H1 (cell line): ENCODE measurements around the gene AP3D1. TPM values are rescaled to one million over a fixed set of nuclear protein-coding genes. Genes with fewer than 3 reads are reported as not detected.

Experiments used
- CTCF ChIA-PET: fragments of 300-600 bp; sonication (Branson Sonifier 250); formaldehyde crosslinking; loops from one replicate; lab custom pipeline; 2021; ENCODE audit not compliant: partially characterized antibody; lab: Charles Lee
- POLR2A ChIA-PET: fragments of 300-600 bp; sonication (Branson Sonifier 250); formaldehyde crosslinking; loops from one replicate; lab custom pipeline; 2021; ENCODE audit warnings: inconsistent platforms; ENCODE audit not compliant: partially characterized antibody; lab: Charles Lee
- DNase-seq, 2 experiments: peaks; one replicate each; pipeline versions ENCODE4 v3.0.0 to v3.0.0-alpha.2; 2010 to 2022; ENCODE audit warnings: low spot score in 2 of 2, low read depth in 1 of 2, mixed read lengths in 1 of 2
- FAIRE-seq: peaks from 2 replicates; lab custom pipeline; 2011; peaks lifted over from hg19 to GRCh38; lab: Jason Lieb, UNC
- H2AFZ ChIP-seq: 2 replicates; pipeline ENCODE4 v1.8.1; 2012; ENCODE audit warnings: low read length, inconsistent platforms
- H2AK5ac ChIP-seq: 2 replicates; pipeline ENCODE4 v1.6.1; 2013; ENCODE audit warnings: low read depth, low read length
- H2BK120ac ChIP-seq: replicated peaks from 2 replicates; pipeline ENCODE3; 2013; ENCODE audit warnings: low read depth, low read length, inconsistent platforms
- H2BK12ac ChIP-seq: 2 replicates; pipeline ENCODE4 v1.6.1; 2013; ENCODE audit warnings: low read depth, low read length
- H2BK15ac ChIP-seq: 2 replicates; pipeline ENCODE4 v1.6.1; 2013; ENCODE audit warnings: low read length
- H2BK20ac ChIP-seq: 2 replicates; pipeline ENCODE4 v1.6.1; 2013; ENCODE audit warnings: low read length
- H2BK5ac ChIP-seq: 2 replicates; pipeline ENCODE4 v1.6.1; 2013; ENCODE audit warnings: low read depth, low read length
- H3K14ac ChIP-seq: 2 replicates; pipeline ENCODE4 v1.6.1; 2013; ENCODE audit warnings: inconsistent platforms; ENCODE audit not compliant: insufficient read length
- H3K18ac ChIP-seq: 2 replicates; pipeline ENCODE4 v1.6.1; 2013; ENCODE audit warnings: low read length; ENCODE audit errors: extremely low read depth
- H3K23ac ChIP-seq: 2 replicates; pipeline ENCODE4 v1.6.1; 2013; ENCODE audit warnings: inconsistent platforms; ENCODE audit not compliant: insufficient read length
- H3K23me2 ChIP-seq: 2 replicates; pipeline ENCODE4 v1.6.1; 2013; ENCODE audit warnings: low read depth, low read length
- H3K27ac ChIP-seq: 2 replicates; pipeline ENCODE4 v1.6.1; 2011; ENCODE audit warnings: low read depth, low read length, inconsistent platforms
- H3K27me3 ChIP-seq, 4 experiments: replicated peaks in 1 of 4; 1 replicate in 1 of 4; 2 replicates in 3 of 4; pipeline versions ENCODE4 v1.6.1 to v1.8.1; 2011 to 2013; ENCODE audit warnings: low read length in 3 of 4, mild to moderate bottlenecking in 3 of 4, inconsistent platforms in 2 of 4, mixed read lengths in 2 of 4, moderate library complexity in 1 of 4; ENCODE audit not compliant: control insufficient read depth in 3 of 4, insufficient read depth in 3 of 4; ENCODE audit errors: extremely low read depth in 1 of 4
- H3K36me3 ChIP-seq, 4 experiments: 2 replicates each; pipeline versions ENCODE4 v1.6.1 to v1.8.1; 2011 to 2013; ENCODE audit warnings: mild to moderate bottlenecking in 4 of 4, low read length in 3 of 4, moderate library complexity in 2 of 4, control low read depth in 1 of 4, inconsistent platforms in 1 of 4; ENCODE audit not compliant: insufficient read depth in 4 of 4, control insufficient read depth in 2 of 4
- H3K4ac ChIP-seq: replicated peaks from 2 replicates; pipeline ENCODE3; 2013; ENCODE audit warnings: low read length, low read depth, mixed read lengths, inconsistent platforms; ENCODE audit not compliant: insufficient read length
- H3K4me1 ChIP-seq, 4 experiments: replicated peaks in 1 of 4; 1 replicate in 1 of 4; 2 replicates in 3 of 4; pipeline versions ENCODE4 v1.6.1 to v1.8.1; 2011 to 2013; ENCODE audit warnings: low read length in 3 of 4, inconsistent platforms in 2 of 4, mixed read lengths in 1 of 4; ENCODE audit not compliant: insufficient read depth in 4 of 4, control insufficient read depth in 3 of 4
- H3K4me2 ChIP-seq, 2 experiments: 2 replicates each; pipeline versions ENCODE4 v1.6.1 to v1.8.1; 2011 to 2013; ENCODE audit warnings: low read depth in 2 of 2, low read length in 2 of 2, control low read depth in 1 of 2, inconsistent platforms in 1 of 2, mild to moderate bottlenecking in 1 of 2; ENCODE audit not compliant: insufficient read depth in 1 of 2
- H3K4me3 ChIP-seq, 4 experiments: fragments of 200-600, 300-600 bp in 1 of 4; sonication (generic), shearing (Covaris generic), sonication (Bioruptor Twin) in 1 of 4; 2 replicates each; pipeline versions ENCODE4 v1.5.1 to v1.8.1; 2011 to 2016; ENCODE audit warnings: low read length in 4 of 4, low read depth in 3 of 4, control low read depth in 2 of 4, inconsistent platforms in 2 of 4, mild to moderate bottlenecking in 2 of 4, mixed read lengths in 1 of 4, moderate library complexity in 1 of 4; ENCODE audit not compliant: insufficient read depth in 2 of 4; ENCODE audit errors: extremely low read depth in 1 of 4
- H3K56ac ChIP-seq: replicated peaks from 2 replicates; pipeline ENCODE3; 2013; ENCODE audit warnings: low read depth, mild to moderate bottlenecking, mixed read lengths, low read length, inconsistent platforms; ENCODE audit not compliant: insufficient read length
- H3K79me1 ChIP-seq: 2 replicates; pipeline ENCODE4 v1.6.1; 2013; ENCODE audit warnings: low read depth, low read length, control low read depth
- H3K79me2 ChIP-seq, 2 experiments: 2 replicates each; pipeline versions ENCODE4 v1.6.1 to v1.8.1; 2012 to 2013; ENCODE audit warnings: low read length in 2 of 2, mild to moderate bottlenecking in 2 of 2, inconsistent platforms in 1 of 2; ENCODE audit not compliant: insufficient read depth in 2 of 2, control insufficient read depth in 1 of 2
- H3K9ac ChIP-seq, 4 experiments: replicated peaks in 1 of 4; 1 replicate in 1 of 4; 2 replicates in 3 of 4; pipeline versions ENCODE4 v1.6.1 to v1.8.1; 2011 to 2013; ENCODE audit warnings: low read depth in 3 of 4, low read length in 3 of 4, control low read depth in 2 of 4, mild to moderate bottlenecking in 2 of 4, moderate library complexity in 2 of 4, inconsistent platforms in 1 of 4; ENCODE audit errors: extremely low read depth in 1 of 4
- H3K9me3 ChIP-seq, 2 experiments: 2 replicates each; pipeline versions ENCODE4 v1.6.1 to v1.8.1; 2012 to 2013; ENCODE audit warnings: mild to moderate bottlenecking in 2 of 2, moderate library complexity in 2 of 2, control low read depth in 1 of 2, inconsistent platforms in 1 of 2, low read depth in 1 of 2, low read length in 1 of 2, mixed read lengths in 1 of 2; ENCODE audit not compliant: insufficient read depth in 2 of 2
- H4K20me1 ChIP-seq, 2 experiments: replicated peaks in 1 of 2; 2 replicates each; pipeline versions ENCODE3 to v1.8.1; 2011 to 2013; ENCODE audit warnings: inconsistent platforms in 2 of 2, low read length in 2 of 2, mild to moderate bottlenecking in 1 of 2; ENCODE audit not compliant: insufficient read depth in 2 of 2, control insufficient read depth in 1 of 2
- H4K5ac ChIP-seq: 2 replicates; pipeline ENCODE4 v1.6.1; 2013; ENCODE audit warnings: low read length, low read depth, mixed read lengths, inconsistent platforms; ENCODE audit not compliant: insufficient read length
- H4K8ac ChIP-seq: 2 replicates; pipeline ENCODE4 v1.8.0; 2013; ENCODE audit warnings: mild to moderate bottlenecking, moderate library complexity, low read length, inconsistent platforms; ENCODE audit not compliant: insufficient read depth; ENCODE audit errors: extremely low read depth
- H4K91ac ChIP-seq: replicated peaks from 2 replicates; pipeline ENCODE3; 2013; ENCODE audit warnings: low read length, mixed read lengths, inconsistent platforms; ENCODE audit not compliant: insufficient read length
- CTCF ChIP-seq, 3 experiments: IDR thresholded peaks; 1 replicate in 2 of 3; 2 replicates in 1 of 3; pipeline versions ENCODE4 v1.5.1 to v1.6.1; 2011; ENCODE audit warnings: low read length in 3 of 3, mild to moderate bottlenecking in 3 of 3, inconsistent platforms in 2 of 3, low read depth in 1 of 3, moderate library complexity in 1 of 3; ENCODE audit not compliant: insufficient read depth in 1 of 3; ENCODE audit errors: control extremely low read depth in 1 of 3
- GTF2F1 ChIP-seq: IDR thresholded peaks from 2 replicates; pipeline ENCODE4 v1.6.1; 2012; ENCODE audit warnings: low read depth, low read length, improper control_type of control experiment, borderline replicate concordance
- SIN3A ChIP-seq, 2 experiments: IDR thresholded peaks in 1 of 2; conservative IDR thresholded peaks in 1 of 2; 2 replicates each; pipeline ENCODE4 v1.6.1; 2011 to 2012; ENCODE audit warnings: low read length in 2 of 2, improper control_type of control experiment in 1 of 2, low read depth in 1 of 2, mild to moderate bottlenecking in 1 of 2
- SP2 ChIP-seq: IDR thresholded peaks from 2 replicates; pipeline ENCODE4 v1.6.1; 2012; ENCODE audit warnings: mild to moderate bottlenecking, low read length, inconsistent platforms
- SRF ChIP-seq: IDR thresholded peaks from 2 replicates; pipeline ENCODE4 v1.6.1; 2011; ENCODE audit warnings: mild to moderate bottlenecking, low read depth, low read length, moderate library complexity
- TAF1 ChIP-seq: IDR thresholded peaks from 2 replicates; pipeline ENCODE4 v1.6.1; 2011; ENCODE audit warnings: mild to moderate bottlenecking, low read depth, low read length
- TAF7 ChIP-seq: optimal IDR thresholded peaks from 2 replicates; pipeline ENCODE3; 2011; ENCODE audit warnings: low read depth, mild to moderate bottlenecking, inconsistent platforms, low read length, moderate library complexity, borderline replicate concordance
- TCF12 ChIP-seq: IDR thresholded peaks from 2 replicates; pipeline ENCODE4 v1.6.1; 2011; ENCODE audit warnings: low read depth, mild to moderate bottlenecking, low read length
- WGBS, 2 experiments: shearing (Covaris generic) in 1 of 2; methylation state at CpG; one replicate each; pipeline versions ENCODE4 v1.1.6 to v1.1.7; 2013 to 2015; ENCODE audit warnings: low lambda C conversion rate in 2 of 2, mixed read lengths in 2 of 2, inconsistent platforms in 1 of 2, low coverage in 1 of 2, missing lambda C conversion rate in 1 of 2; ENCODE audit not compliant: insufficient replicate concordance in 2 of 2, insufficient coverage in 1 of 2, insufficient read length in 1 of 2; ENCODE audit errors: extremely low coverage in 1 of 2, missing lambda C conversion rate in 1 of 2; 5-methylcytosine and 5-hydroxymethylcytosine counted together
- polyA plus RNA-seq, 7 experiments: library from polyadenylated mRNA; depleted of rRNA in 3 of 7; stranded (reverse) in 5 of 7; unstranded in 2 of 7; fragments of >200 nt in 5 of 7; fragments of 200-250 nt in 2 of 7; gene quantifications; 1 replicate in 5 of 7; 2 replicates in 1 of 7; 4 replicates in 1 of 7; pipeline versions ENCODE4 v1.2.1 to v1.2.3, GENCODE V29; 2011 to 2013; ENCODE audit warnings: missing spikeins in 2 of 7, mixed read lengths in 2 of 7
- total RNA-seq: library from RNA; stranded (reverse); fragmentation: NEBNext Ultra II Directional; extraction: Animal tissue kit (Norgen Biotek cat#: 25700); gene quantifications from 2 replicates; pipeline ENCODE4 v1.2.1, GENCODE V29; 2021

The AP3D1 gene
- total and polyA plus RNA-seq, 2 of the 8 experiments (the other 6 are each of a cell fraction or from before 2014, with no cell fraction given) = 161 to 174 TPM

DNA sequence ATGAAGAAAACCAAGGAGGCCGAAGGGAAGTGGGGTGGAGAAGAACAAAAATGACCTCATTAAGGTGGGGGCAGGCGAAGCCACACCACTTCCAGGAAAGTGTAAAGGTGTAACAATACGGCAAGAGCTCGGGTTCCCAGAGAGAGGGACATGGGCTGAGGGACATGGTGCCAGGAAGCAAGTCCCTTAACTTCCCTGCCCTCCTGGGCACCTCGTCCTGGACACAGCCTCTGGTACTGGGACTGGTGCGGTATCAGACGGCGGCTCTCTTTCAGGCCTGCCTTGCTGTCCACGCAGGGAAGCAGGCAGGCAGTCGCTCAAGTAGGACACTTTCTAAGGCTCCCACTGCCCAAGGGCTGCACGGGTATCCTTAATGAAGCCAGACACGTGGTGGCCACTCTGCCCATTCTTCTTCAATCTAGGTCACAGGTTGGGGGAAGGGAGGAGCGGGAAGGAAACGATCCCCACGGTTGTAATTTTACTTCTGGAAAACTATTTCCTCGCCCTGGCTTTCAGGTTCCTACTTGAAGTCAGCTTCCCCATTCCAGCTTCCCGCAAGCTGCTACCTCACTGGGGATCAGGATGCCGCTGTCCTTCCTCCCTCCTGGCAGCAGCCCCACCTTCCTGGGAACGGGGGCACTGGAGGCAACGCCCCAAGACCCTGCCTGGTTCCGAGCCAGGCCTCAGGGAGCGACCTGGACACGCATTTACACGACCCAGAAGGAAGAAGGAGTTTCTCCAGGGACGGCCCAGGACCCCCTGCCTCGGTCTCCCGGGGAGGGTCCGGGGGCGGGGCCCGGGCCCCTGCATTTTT lies 1.2 kb downstream of the AP3D1 start:
- ChIA-PET CTCF (interaction anchor here (1.1 to 1.8 kb wide), 3 partner anchors 36 to 103 kb away, joined by 3 to 5 read pairs (median 5); no protein-coding TSS in a partner anchor), POLR2A (interaction anchor here (0.7 to 1.7 kb wide), 10 partner anchors 14 to 265 kb away, joined by 3 to 7 read pairs (median 3); partner anchors contain the start of gene ABHD17A)
- Histone ChIP-seq H4K20me1 (peaks cover 22 to 26% of the 10 kb centered on the region in 2 experiments), H3K79me1 (peaks cover 10% of the 10 kb centered on the region; the same call in 1 of the 2 replicates), H3K4me3 (peak overlapping the region; percentile 64 to 99 (median 92)), H2BK20ac (0 out of 2 replicates have a peak overlapping the region, but pooled peaks have one; percentile 21), H4K5ac (no peak overlapping the region), H3K36me3 (peaks cover 0 to 7% (median 0%) of the 10 kb centered on the region in 4 experiments; a peak in 2 of 8 replicates), H2AFZ (no peak overlapping the region), H3K56ac (peak overlapping the region; percentile 86), H2BK5ac (no peak overlapping the region; the same call in 1 of the 2 replicates), H2BK12ac (no peak overlapping the region), H3K18ac (no peak overlapping the region), H4K8ac (no peak overlapping the region), H3K23ac (no peak overlapping the region), H3K4me2 (peak overlapping the region; percentile 86 to 96), H3K9ac (peak overlapping the region; percentile 56 to 95 (median 69)), H4K91ac (no peak overlapping the region), H3K4me1 (peaks cover 7 to 17% (median 13%) of the 10 kb centered on the region in 4 experiments), H3K23me2 (peaks cover 9% of the 10 kb centered on the region; the same call in 1 of the 2 replicates), H3K27me3 (no peaks in the 10 kb centered on the region), H2BK15ac (no peak overlapping the region), H3K14ac (no peak overlapping the region), H3K4ac (no peak overlapping the region), H2AK5ac (no peak overlapping the region), H3K9me3 (no peaks in the 10 kb centered on the region), H3K79me2 (peaks cover 47 to 60% of the 10 kb centered on the region in 2 experiments), H2BK120ac (no peak overlapping the region), H3K27ac (peak overlapping the region; percentile 50)
- no peak for DNase-seq
- 38% methylated on average over 27 of the region's 30 CpGs; no CpG with 5 or more reads in 1 of the 2 experiments for WGBS, 2 experiments
- FAIRE-seq = no peak
- no peak for TF ChIP-seq SP2
- no peak for TF ChIP-seq GTF2F1
- TF ChIP-seq TCF12 = no peak
- TF ChIP-seq SRF = no peak
- TF ChIP-seq SIN3A (conservative IDR thresholded peaks at IDR 0.05 in 1 of 2, IDR thresholded peaks at IDR 0.05 in 1 of 2; ENCODE audit: low read depth in 1 of 2, low read length in 2 of 2) = no peak
- TF ChIP-seq TAF1 = peak; percentile 22; the same call in 1 of the 2 replicates
- TF ChIP-seq TAF7 = no peak
- TF ChIP-seq CTCF (IDR thresholded peaks at IDR 0.05; ENCODE audit: control extremely low read depth in 1 of 3, insufficient read depth in 1 of 3, low read depth in 1 of 3, low read length in 3 of 3) = no peak
